Glomerular endothelial cell (primary cell): ENCODE data around the gene PCYT1A. TPM values are rescaled to one million over a fixed set of nuclear protein-coding genes. Genes with fewer than 3 reads are reported as not detected.
"Not testable (repeated sequence)": the region's sequence is repeated elsewhere in the genome, so short reads cannot be mapped to it uniquely, and the experiment has no call there.

Source experiments
- DNase-seq: peaks from one replicate; pipeline ENCODE4 v3.0.0-alpha.2; 2011; ENCODE audit warnings: low read depth, low spot score; ENCODE audit errors: extremely low read depth
- total RNA-seq: library from RNA; depleted of rRNA; stranded (reverse); fragments of >200 nt; gene quantifications from 2 replicates; pipeline ENCODE4 v1.2.3, GENCODE V29; 2015

Gene PCYT1A
- 98.9 and 103 TPM in 2 replicates for total RNA-seq

- DNase-seq, result peak; percentile 73
These were observed at the start of gene PCYT1A for GRCh38 chr3:196287440-196288140. Gene PCYT1A (minus strand): TSS chr3:196287726. CDS start chr3:196270531, 17,195 bp downstream.

DNA sequence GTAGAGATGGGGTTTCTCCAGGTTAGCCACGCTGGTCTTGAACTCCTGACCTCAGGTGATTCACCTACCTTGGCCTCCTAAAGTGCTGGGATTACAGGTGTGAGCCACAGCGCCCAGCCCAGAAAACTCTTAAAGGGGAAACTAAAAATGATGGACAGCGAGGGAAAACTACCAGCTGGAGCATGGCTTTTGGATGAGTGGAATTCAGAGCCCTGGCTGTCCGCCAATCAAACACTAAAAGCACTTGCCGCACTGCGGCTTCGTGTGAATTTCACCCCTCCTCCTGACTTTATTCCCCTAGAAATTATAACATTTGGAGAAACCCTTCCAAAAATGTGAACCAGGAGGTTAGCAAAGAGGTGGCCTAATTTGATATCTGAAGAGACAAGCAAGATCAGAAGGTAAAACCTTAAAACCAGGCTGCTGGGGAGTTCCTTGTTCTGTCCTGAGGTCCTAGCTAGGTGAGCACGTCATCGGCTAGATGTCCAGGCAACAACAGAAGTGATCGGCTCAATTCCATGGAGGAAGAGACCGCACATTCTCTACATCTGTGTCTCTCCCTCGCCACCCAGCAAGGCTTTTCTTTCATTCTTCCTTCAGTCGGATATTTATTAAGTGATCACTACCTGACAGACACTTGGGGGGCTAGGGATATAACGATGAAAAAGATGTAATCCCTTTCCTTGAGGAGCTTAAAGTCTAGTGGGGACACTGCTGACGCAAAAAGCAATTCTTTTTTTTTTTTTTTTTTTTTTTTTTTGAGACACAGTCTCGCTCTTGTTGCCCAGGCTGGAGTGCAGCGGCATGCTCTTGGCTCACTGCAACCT, 49.0 kb upstream of the PCYT1A start:
- no peak for DNase-seq

- DNase-seq, result no peak
These were observed 48.0 kb upstream of the PCYT1A start for GRCh38 chr3:196335503-196335948.

GRCh38 chr3:196334982-196335381, 47.5 kb upstream of the PCYT1A start:
- DNase-seq, result no peak

- DNase-seq, result no peak
These were observed 44.6 kb upstream of the PCYT1A start for GRCh38 chr3:196332168-196332567.

GRCh38 chr3:196327405-196327804, 39.9 kb upstream of the PCYT1A start:
- DNase-seq, result no peak

DNA sequence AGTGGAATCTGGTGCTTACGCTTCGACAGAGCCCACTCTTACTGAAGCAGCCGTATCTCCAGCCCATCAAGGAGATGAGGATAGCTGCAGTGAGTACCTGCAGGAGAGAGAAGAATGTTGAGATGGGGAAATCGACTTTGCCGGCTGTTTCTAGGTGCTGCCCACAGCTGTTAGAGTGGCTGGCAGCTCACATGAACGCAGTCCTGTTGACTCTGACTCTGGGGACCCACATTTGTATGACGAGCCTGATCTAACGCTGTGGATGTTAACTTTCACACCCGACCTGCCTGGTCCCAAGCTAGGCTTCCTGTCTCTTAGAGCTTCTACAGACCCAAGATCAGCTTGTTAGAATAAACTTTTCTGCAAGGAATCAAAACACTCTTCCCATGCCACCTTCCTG, 39.4 kb upstream of the PCYT1A start:
- DNase-seq, result no peak

DNA sequence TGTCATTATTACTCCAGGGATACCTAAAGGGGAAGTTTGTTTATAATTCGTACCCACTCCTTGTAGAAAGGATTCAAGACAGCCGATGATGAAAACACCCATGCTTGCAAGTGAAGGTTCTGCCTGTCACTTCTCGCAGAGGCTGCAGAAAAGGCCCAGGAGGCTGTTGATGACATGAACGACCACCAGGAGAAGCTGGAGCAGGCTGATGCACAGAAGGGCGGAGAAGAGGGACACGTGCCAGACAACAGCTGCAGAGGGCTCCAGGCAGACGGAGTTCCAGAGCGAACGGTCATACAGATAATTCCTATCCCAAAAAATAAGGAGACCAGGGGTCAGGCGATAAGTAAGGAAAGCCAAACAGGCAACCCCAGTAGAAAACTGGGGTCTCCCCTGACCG, 36.2 kb upstream of the PCYT1A start:
- no peak for DNase-seq

DNA sequence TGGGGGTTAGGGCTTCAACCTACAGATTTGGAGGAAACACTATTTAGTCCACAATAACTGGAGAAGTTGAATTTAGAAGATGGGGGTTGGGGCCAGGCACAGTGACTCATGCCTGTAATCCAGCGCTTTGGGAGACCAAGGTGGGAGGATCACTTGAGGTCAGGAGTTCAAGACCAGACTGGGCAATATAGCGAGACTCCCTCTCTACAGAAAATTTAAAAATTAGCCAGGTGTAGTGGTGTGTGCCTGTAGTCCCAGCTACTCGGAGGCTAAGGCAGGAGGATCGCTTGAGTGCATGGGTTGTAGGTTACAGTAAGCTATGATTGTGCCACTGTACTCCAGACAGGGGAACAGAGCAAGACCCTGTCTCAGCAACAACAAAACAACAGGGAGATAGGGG, 35.5 kb upstream of the PCYT1A start:
- DNase-seq, result no peak

DNA sequence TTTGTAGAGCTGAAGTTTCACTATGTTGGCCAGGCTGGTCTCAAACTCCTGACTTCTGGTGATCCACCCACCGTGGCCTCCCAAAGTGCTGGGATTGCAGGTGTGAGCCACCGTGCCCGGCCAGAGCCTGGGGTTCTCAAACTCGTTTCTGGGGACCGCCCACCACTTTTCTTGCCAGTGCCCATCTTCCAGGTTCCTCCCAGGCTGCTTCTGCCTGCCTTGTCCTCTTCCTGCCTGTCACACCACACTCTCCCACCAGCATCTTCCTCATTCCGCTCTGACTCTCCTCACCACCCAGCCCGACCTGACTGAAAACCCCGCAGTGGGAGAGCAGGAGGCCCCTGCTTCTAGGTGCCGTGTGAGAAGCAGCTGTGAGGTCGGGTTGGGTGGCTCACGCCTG, 33.6 kb upstream of the PCYT1A start:
- no peak for DNase-seq

DNA sequence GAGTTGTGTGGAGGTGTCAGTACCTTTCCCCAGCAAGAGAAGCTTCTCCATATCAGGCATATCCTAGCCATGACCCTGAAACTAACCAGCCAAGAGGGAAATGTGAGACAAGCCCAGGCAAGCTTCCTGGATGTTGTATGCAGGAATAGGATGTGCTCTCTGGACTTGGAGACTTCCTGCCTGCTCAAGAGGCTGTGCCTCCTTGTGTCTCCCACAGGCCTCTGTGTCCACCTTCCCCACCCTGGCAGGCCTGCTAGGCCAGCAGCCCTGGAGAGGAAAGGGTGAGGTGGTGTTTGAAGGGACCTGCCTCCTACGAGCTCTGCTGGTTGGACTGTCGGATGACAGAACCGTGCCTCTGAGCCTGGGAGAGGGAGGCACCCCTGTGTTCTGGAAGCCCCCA, 32.6 kb upstream of the PCYT1A start:
- no peak for DNase-seq

- DNase-seq, result no peak
These were observed 30.4 kb upstream of the PCYT1A start, which contains the start of gene DYNLT2B for GRCh38 chr3:196317687-196318467. Gene DYNLT2B (minus strand): TSS chr3:196318240. CDS start chr3:196318152, 88 bp downstream.

GRCh38 chr3:196316799-196317686, 29.5 kb upstream of the PCYT1A start:
- DNase-seq, result not testable (repeated sequence)

GRCh38 chr3:196315821-196316220, 28.3 kb upstream of the PCYT1A start:
- DNase-seq, result no peak

DNA sequence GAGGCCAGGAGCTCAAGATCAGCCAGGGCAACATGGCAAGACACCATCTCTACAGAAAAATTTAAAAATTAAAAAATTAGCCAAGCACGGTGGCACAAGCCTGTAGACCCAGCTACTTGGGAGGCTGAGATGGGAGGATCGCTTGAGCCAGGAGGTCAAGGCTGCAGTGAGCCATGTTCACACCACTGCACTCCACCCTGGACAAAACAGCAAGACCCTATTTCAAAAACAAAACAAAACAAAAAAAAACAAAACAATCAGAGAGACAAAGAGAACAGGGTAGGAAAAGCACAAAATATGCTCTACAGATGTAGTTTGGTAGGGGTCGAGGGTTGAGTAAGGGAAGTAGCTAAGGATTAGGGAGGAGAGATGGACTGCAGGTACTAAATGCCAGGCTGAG, 27.1 kb upstream of the PCYT1A start:
- DNase-seq, result no peak

DNA sequence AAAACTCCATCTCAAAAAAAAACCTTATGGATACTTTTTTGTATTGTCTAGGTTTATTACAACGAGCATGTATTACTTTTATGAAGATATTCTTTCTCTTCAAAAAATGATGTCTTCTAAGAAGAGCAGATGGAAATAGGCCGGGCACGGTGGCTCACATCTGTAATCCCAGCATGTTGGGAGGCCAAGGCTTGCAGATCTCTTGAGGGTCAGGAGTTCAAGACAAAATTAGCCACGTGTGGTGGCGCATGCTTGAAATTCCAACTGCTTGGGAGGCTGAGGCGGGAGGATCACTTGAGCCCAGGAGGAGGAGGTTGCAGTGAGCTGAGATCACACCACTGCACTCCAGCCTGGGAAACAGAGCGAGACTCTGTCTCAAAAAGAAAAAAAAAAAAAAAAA, 26.6 kb upstream of the PCYT1A start:
- DNase-seq, result not testable (repeated sequence)

DNA sequence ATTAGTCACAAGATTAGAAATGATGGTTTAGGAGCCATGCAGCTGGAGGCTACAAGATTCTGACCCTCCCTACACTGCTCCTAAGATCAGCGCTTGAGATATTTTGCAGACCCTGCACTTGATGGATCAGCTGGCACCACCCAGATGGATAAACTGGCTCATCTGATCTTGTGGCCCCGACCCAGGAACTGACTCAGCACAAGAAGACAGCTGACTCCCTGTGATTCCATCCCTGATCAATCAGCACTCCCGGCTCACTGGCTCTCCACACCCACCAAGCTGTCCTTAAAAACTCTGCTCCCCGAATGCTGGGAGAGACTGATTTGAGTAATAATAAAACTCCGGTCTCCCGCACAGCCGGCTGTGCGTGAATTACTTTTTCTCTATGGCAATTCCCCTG, 15.4 kb upstream of the PCYT1A start:
- not testable (repeated sequence) for DNase-seq

DNA sequence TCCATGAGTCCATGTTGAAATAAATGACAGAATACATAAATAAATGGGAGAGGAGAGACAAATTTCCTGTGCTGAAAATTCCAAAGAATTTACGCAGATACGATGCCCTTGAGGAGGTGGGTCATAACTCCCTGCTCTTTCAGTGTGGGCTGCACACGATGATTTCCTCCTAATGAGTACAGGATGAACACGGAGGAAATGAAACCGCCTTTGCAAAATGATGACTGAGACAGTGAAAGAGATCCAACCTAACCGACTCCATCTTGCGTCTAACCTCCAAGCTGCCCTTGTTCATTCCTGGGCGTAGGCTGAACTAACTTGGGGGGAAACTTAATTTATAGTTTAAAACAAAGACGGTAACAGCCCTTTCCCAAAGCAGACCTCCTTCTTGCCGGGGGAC, 15.0 kb upstream of the PCYT1A start:
- DNase-seq, result not testable (repeated sequence)

DNA sequence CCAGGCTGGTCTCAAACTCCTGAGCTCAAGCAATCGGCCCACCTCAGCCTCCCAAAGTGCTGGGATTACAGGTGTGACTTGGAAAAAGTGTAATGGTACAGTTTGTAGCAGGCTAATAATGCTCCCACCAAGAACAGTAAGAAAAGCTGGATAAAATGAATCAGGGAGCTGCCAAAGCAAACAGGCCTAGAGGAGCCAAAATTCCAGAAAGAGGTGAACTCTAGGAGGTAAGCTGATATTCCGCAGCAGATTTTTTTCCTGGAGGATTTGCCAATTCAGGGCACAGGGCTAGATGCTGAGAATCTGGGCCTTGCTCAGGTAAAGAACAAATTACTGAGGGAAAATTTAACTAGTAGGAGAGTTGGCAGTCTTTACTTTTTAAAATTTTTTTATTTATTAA, 11.0 kb upstream of the PCYT1A start:
- no peak for DNase-seq

- no peak for DNase-seq
These were observed 4.9 kb upstream of the PCYT1A start for GRCh38 chr3:196292286-196292923.
